ENCODE measurements around the gene QDPR.

The QDPR gene

GRCh38 chr4:17526695-17527477, 15.0 kb upstream of the QDPR start:
- DNase-seq = no peak

DNA sequence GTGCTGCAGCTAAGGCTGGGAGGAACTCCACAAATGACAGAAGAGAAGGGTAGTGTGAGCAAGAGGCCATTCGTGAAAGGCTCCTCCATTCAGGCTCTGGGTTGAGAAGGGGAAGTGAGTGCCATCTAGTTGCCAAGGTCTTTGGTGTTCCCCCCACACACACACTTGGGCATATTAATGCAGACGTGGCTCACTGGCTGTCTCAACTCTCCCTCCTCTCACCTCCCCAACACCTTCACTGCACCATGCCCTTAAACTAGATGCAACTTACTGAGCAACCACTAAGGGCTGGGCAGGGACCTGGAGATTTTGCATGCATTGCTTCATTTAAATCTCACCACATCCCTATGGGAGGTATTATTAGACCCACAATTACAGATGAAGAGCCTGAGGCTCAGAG, 11.8 kb upstream of the QDPR start:
- DNase-seq = no peak

GRCh38 chr4:17521595-17521994, 9.7 kb upstream of the QDPR start:
- no peak for DNase-seq

DNA sequence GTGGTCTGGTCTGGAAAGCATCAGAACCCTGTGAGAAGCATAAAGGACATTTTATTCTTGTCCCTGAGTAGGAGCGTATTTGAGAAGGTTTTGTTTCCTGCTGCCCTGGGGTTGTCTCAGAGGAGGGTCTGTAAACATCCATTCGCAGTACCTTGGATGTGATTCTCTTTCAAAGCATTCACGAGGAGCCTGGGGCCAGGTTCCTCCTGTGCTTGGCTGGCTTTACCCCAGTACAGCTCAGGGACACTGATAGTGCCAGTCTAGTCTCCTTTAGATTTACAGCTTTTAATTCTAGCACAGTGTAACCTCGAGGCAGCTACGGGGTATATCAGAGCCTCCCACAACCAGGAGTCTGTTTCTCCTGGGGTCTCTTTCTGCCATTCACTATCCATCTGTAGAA, 5.8 kb upstream of the QDPR start:
- no peak for DNase-seq

DNA sequence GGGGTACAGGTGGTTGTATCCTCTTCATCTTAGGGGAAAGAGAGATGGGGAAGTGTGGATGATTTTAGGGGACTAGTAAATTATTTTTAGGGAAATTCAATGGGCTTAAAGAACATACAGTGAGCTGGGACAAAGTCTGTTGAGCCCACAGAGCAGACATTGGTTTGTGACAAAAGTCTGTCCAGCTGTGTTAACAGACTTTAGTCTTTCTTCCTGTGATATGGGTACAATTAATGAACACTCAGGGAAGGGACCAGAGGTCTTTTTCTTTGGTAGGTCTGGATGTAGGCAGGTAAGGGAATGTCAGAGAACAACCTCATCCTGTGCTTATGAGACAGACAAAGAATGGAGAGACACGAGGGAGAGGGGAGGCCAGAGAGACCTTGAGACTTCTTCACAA, 5.1 kb upstream of the QDPR start:
- DNase-seq = no peak

DNA sequence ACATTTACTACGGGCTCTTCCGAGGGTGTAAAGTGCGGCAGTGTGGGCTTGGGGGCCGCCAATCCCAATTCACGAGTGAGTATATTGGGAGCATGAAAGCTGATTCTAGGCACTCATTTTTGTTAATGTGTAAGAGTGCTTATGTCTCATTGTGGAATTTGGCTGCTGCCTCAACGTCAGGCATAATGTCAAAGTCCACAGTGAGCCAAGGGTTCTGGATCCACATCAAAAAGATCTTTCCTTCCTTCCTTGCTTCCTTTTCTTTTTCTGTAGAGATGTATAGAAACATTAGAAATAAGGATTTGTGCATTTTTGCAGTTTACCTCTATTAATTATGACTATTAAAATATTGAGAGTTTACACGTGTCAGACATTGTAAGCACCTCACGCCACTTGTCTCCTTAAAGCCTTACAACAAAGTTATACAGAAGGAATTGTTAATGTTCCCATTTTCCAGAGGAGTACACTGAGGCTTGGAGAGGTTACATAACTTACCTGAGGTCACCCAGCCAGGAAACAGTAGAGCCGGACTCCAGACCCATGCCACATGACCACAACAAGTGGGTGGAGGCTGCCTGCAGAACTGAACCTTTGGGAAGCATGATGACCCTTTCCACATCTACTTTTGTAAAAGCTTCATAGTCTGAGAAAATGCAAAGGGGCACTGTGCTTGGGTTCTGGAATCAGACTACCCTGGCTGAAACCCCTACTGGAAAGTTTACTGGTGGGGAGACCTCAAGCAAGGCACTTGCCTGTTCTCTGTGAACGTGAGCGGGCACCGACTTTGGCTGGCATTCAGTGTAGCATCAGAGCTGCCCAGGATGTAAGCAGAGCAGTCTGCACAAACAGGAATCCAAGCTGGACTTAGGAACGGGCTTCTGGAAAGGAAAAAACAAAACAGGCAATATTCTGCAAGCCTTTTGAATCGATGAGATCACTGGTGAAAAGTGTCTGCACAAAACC, 3.8 kb upstream of the QDPR start:
- DNase-seq = no peak

GRCh38 chr4:17514865-17515264, 3.0 kb upstream of the QDPR start, which contains the start of gene CLRN2:
Gene CLRN2, plus strand, starts transcription at chr4:17515165. Its CDS starts 102 bp downstream, at chr4:17515267.
- no peak for DNase-seq

- no peak for DNase-seq
These were observed 1.2 kb upstream of the QDPR start for GRCh38 chr4:17512973-17513665.

DNA sequence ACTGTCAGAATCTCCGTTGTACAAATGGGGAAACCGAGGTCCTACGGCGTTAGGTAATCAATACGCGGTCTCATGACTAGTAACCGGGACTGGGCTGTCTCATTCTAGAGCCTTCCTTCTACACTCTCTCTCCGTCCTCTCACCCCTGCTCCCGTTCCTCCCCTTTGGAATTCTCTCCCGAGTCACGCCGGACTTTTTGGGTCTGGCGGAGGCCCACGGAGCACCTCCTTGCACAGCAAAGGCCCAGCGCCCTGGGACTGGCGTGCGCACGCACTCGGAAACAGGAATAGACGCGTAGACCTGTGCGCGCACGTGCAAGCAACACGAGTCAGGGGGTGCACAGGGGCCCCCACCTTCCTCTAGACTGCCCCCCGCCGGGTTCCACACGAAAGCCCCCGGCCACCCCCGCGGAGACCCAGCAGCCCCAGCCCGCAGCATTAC, 361 bp downstream of the QDPR start:
- DNase-seq = no peak

GRCh38 chr4:17511051-17511450, 839 bp downstream of the QDPR start:
- DNase-seq = no peak

DNA sequence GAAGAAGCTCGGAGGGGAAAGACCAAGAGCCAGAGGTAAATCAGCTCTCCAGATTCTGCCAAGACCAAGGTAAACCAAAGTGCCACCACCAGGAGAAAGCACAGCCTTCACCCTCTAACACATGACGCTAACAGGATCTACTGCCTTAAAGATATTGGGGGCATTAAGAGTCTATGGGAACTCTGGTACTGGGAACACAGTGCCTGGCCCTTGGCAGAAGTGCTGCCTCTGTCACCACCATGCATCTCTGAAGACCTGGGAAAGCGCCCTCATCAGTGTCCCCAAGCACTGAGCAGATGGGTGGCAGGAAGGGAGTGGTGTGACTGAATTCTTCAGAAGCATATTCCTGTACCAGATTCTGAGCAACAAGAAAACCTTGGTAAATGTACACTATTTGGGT, 1.3 kb downstream of the QDPR start:
- DNase-seq = no peak

DNA sequence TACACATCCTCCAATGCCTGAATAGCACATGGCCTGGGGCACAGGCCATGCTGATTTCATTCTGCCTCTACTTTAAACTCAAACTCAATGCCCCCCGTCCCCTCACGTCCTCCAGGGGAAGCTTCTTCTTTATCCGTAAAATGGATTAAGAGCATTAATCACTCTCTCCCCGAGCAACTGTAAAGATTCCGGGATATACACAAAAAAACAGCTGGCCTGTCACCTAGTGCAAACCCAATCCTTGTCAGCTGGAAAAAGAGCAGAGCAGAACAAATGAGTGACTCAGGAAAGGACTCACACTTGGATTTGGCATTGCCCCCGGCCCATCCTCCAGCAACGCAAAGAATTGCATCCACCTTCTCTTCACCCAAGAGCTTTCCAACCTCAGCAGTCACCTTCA, 7.8 kb downstream of the QDPR start:
- no peak for DNase-seq

DNA sequence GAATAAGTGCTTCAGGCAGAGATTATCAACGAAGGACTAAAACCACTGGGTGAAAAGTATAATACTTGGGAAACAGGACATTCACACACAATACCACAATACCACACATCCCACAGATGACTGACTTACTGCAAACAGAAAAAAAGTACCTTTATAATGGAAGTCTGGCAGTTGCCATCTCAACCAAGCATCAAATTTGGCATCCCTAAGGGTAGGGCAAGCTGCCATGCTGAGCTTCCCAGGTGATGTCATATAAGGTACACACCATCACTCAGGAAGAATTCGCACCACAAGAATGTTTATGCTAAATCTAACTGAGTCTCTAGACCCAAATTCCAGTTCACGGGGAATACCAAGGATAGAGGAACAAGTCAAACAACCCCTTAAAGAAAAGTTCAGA, 9.1 kb downstream of the QDPR start:
- no peak for DNase-seq

GRCh38 chr4:17500574-17500973, 11.3 kb downstream of the QDPR start:
- DNase-seq = no peak

DNA sequence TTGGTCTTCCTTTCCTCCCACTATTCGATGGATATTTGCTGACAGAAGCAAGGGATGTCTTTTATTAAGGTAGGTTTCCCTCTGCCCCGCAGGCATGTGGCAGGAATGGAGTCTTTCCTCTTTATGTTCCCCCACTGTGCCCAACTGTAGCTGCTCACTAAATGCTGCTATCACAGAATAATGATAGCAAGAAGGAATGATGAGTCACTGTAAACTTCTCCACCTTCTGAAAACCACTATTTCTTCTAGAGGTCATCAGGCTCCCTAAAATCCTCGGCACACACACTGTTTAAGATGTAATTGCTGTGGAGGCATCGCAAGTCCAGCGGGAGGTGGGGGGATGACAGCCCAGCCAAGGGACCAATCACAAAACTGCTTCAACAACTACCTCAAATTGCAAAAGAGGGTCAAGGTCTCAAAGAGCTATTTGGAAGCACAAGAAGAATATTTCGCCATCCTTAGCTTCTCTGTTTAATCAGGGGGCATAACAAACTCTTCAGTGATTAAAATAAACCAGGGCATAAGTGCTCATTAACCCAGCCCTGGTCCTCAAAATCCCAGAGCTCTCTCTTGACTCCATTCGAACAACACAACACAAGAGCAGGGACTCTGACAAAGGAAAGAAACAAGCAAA, 13.9 kb downstream of the QDPR start:
- DNase-seq = no peak

- no peak for DNase-seq
These were observed 17.4 kb downstream of the QDPR start for GRCh38 chr4:17494258-17495190.

- DNase-seq = no peak
These were observed 18.3 kb downstream of the QDPR start for GRCh38 chr4:17493619-17494018.

- DNase-seq = no peak
These were observed 19.0 kb downstream of the QDPR start for GRCh38 chr4:17492876-17493275.

DNA sequence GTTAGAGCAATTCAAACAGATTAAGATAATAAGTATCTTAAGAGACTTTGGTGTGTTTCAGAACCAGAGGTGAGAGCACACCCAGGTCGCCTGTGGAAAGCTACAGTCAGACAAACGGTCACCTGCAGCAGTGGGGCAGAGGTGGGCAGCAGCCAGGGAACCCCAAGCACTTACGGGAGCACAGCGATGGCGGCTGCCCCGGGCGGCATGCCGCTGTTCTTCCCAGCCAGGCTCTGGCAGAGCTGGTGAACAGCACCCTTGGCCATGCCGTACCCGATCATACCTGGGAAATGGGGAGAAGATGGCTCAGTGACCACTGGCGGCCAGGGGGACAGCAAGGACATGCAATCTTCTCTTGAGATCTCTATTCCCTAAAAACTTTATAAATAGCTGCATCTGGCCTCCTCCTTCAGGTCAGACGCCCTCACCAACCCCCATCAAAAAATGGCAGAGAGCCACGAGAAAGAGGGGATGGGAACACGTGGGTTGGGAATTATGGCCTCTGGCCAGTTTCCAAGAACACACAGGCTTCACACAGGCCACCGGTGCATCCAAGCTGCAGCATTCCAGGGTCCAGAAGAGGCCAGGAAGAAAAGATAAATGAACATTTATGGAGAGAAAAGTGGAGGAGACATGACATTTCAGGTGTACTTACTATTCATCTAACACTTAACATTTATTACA, 19.7 kb downstream of the QDPR start:
- DNase-seq = no peak

DNA sequence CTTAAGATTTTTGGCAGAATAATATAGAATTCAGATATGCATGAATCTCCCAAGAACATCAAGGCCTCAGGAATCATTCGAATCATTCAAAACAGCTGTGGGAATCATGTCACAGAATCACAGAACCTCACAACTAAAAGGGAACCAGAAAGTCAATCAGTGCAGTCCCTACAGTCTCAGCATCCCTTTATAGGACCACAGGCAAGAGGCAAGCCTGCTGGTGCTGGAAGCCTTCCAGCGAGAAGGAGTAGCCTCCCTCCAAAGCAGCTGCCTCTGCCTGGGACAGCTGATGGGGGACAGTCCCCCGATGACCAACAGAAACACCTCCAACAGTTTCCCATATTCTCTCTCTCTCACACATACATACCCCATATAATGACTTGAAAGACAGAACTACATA, 20.7 kb downstream of the QDPR start:
- no peak for DNase-seq

DNA sequence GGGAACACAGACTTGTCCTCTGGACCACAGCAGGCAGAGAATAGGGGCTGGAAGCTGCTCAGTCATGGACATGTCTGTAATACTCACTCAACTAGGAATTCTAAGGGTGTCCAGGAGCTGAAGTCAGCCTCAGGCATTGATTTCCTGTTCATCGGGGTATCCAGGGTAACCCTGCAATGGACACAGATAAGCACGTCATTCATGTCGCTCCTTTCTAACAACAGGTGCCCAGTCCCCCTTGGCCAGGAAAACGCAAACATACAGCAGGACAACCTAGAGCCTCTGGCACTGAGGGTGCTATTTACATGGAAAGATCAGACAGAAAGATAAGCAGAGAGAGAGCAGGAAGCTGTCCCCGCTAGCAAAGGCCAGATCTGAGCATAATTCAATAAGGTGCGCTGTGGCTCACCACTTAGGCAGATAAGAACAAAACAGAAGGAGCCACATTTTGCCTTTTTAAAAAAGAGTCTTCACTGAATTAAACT, 21.3 kb downstream of the QDPR start:
- DNase-seq = no peak

All from NCI-H1048 (cell line).